Measurements from ENCODE around the gene RHBDF2.

DNA sequence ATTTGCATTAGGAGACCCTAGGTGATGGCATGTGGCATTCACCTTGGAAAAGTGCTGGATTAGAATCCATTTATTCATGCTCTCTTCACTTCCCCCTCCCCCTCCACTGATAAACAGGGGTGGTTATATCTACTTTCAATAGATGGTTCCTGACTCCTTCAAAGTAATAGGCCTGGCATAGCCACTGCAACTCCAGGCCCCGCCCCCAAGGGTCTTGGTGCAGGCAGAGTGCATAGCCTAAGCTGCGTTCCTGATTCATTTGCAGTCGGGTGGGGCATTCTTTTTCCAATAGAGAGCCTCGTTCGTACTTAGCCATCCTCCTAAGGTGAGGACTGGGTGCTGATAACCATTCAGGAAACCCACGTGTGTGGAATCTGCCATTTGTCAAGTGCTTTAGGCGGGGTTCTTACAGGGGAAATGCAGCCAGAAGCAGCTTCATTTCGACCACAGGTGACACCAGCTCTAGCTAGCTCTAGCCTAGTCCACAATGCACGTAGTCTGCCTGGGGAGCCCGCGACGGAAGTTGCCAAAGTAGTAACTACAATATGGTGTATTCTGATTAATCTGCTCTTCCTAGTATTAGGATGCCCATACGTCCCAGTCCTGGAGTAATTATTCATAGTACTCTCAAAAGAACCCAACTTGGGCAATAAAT is 59.4 kb downstream of the RHBDF2 start:
- no peak for TF ChIP-seq BHLHE40 (IDR thresholded peaks at IDR 0.05; ENCODE audit: borderline replicate concordance)
- no peak for TF ChIP-seq SP1 (IDR thresholded peaks at IDR 0.05)
- TF ChIP-seq FOXK2 (IDR thresholded peaks at IDR 0.05) = no peak
- no peak for TF ChIP-seq NFRKB (IDR thresholded peaks at IDR 0.05)
- no peak for TF ChIP-seq ARNT (IDR thresholded peaks at IDR 0.05)
- TF ChIP-seq ELF4 (IDR thresholded peaks at IDR 0.05) = no peak
- no peak for TF ChIP-seq HDGF (IDR thresholded peaks at IDR 0.05; ENCODE audit: borderline replicate concordance)
- no peak for TF ChIP-seq FOXA1 (IDR thresholded peaks at IDR 0.05)
- no peak for TF ChIP-seq FOXM1 (IDR thresholded peaks at IDR 0.05; ENCODE audit: borderline replicate concordance)
- no peak for TF ChIP-seq TARDBP (IDR thresholded peaks at IDR 0.05)
- TF ChIP-seq PKNOX1 (IDR thresholded peaks at IDR 0.05) = no peak
- no peak for TF ChIP-seq L3MBTL2 (conservative IDR thresholded peaks at IDR 0.05)
